NCI-H146 (cell line): ENCODE data around the gene PSMC3IP.
A peak's percentile ranks its signal among the peaks of the same experiment; 100 is the strongest.

Experiments
- DNase-seq: peaks from one replicate; lab custom pipeline; 2025; lab: John Stamatoyannopoulos, UW

PSMC3IP gene

DNA sequence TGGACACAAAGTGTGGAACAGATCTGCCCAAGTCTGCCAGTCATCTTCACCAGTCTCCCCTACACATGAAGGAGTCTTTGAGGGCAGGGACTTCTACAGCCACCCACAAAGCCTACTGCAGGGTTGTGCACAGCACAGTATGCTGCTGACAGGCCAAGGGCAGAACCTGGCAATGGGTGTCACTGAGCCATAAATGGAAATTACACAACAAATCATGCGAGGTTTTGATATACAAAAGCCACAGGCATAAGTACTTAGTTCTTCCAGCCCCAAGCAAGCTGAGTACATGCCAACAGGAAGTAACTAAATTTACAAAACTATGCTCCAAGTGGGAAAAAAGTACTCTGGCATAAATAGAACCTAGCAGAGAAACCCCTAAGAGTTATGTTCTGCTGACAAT is 7.8 kb upstream of the PSMC3IP start:
- DNase-seq: no peak

DNA sequence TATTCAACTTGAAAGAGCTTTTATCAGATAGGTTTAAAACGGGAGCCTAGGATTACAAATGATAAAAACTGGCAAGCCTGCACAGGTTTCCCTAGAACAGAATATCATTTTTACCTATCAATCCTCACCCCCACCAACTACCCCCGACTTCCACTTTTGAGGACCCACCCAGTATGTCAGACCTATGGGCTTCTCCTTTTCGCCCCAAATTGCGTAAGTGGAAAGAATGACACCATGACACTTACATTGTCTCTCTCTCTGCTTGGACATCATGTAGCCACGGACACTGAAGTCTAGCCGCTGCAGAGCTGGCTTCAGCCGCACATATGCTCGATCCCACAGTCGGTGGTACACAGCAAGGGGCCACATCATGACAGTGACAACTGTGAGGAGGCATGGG is 7.4 kb upstream of the PSMC3IP start:
- DNase-seq: no peak

DNA sequence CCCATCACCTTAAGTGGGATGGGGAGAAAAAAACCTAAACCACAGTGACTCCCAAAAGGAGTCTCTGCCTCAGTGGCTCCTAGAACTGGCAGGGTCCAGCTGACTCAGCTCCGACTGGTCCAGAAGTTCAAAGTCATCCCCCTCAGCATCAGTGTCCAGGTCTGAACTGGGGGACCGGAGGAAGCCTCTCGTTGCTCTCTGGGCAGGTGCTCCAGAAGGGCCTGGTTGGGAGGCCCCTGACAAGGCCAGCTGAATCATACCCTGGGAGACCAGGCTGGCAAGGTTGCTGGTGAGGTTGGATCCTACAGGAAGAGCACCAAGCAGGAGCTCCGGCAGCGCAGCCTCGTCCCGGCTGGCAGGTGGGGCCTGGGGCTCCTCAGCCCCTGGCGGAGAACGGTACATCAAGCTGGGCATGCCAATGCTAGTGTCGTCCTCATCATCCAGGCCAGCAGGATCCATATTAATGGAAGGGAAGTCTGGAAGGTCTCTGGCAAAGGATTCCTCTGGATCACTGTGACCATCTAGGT is 4.3 kb upstream of the PSMC3IP start:
- no peak for DNase-seq

DNA sequence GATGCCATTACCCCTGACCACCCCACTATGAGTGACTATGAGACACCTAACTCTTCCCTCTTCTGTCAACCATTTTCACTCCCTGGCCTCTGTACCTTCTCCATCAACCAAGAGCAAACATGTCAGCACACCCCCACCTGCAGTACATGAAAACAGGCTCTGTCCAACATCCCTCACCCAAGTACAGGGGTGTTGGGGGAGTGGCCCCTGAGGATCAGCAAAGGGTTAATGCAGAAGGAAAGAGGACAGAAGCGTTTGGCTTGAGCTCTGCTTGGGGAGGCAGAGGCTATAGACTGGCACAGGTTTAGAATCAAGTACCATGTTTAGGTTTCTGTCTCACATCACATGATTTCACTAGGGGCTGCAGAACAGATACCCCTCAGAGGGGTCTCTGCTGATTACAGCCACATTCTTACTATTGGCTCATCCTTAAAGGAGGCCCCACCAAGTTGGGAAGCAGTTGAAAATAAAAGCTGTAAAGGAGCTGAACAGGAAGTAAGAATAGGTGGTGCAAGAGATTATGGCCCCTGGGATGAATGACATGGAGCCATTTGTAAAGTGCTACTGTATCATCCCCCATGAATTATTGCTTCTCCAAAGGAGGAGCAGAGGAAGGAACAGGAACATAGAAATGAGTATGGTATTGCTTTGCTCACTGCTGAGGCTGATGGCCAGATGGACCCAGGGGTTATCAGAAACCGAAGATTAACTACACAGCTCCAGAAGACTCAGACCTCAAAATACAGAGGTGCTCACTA is 2.4 kb upstream of the PSMC3IP start:
- no peak for DNase-seq

DNA sequence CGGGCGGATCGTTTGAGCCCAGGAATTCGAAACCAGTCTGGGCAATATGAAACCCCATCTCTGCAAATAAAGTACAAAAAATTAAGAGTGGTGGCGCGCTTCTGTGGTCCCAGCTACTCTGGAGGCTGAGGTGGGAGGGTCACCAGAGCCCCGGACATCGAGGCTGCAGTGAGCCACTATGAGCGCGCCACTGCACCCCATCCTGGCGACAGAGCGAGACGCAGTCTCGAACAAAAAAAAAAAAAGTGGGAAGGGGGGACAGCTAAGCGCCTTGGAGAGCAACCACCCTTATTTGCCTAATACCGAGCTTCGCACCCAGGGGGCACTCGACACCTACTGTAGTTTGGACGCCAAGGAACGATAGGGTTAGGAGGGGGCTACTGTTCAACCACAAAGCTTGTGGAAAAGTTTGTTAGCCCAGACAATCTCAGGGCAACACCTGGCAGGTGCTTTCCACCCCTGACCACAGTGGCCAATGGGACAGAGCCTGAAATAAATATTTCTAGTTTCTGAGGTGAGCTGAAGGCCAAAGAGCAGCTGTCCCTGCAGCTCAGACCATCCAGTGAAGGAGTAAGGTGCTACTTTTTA is 847 bp upstream of the PSMC3IP start:
- peak; percentile 73 for DNase-seq

DNA sequence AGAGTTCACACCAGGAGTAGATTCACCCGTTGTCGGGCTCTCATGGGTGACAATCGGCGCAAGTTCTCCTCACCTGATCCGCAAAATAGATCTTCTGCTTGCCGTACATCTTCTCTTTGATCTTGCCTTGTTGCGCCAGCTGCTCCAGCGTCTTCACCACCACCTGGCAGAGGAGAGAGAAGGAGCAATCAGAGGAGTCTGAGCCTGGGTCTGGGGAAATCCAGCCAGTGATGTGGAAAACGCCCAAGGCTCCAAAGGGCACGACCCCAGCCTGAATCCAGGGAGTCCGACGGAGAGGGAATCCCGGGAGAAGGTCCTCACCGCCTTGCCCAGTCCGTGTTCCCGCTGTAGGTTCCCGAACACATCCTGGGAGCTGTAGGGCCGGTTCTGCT is 393 bp downstream of the PSMC3IP start:
- DNase-seq: no peak

DNA sequence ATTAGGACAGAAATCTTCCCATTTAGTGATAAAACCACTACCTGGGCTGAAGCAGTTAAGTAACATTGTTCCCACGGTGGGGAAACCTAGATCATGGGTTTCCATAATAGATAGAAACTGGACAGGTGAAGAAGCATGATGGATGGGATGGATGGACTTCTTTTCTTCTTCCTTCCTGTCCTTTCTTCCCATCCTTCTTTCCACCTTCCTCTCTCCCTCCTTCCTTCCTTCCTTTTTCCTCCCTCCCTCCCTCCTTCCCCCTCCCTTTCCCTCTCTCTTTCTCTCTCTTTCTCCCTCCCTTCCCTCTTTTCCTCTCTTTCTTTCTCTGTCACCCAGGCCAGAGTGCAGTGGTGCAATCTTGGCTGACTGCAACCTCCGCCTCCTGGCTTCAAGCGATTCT is 3.1 kb downstream of the PSMC3IP start:
- no peak for DNase-seq

DNA sequence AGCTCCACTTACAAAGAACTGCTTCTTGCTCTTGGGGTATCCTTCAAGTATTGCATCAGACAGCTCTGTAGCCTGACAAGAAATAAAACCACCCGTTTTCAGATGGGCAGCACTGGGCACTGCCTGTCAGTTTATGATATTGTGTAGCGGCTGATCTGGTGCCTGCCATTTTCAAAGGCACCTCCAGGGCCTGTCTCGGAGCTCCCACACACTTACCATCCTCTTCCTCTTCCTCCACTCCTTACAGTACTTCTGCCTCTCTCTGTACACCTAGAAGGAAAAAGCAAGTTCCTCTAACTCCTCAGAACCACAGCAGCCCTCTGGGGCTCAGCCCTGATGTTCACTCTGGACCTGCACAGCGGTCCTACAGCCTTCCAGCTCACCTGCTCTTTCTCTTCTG is 4.4 kb downstream of the PSMC3IP start:
- no peak for DNase-seq

DNA sequence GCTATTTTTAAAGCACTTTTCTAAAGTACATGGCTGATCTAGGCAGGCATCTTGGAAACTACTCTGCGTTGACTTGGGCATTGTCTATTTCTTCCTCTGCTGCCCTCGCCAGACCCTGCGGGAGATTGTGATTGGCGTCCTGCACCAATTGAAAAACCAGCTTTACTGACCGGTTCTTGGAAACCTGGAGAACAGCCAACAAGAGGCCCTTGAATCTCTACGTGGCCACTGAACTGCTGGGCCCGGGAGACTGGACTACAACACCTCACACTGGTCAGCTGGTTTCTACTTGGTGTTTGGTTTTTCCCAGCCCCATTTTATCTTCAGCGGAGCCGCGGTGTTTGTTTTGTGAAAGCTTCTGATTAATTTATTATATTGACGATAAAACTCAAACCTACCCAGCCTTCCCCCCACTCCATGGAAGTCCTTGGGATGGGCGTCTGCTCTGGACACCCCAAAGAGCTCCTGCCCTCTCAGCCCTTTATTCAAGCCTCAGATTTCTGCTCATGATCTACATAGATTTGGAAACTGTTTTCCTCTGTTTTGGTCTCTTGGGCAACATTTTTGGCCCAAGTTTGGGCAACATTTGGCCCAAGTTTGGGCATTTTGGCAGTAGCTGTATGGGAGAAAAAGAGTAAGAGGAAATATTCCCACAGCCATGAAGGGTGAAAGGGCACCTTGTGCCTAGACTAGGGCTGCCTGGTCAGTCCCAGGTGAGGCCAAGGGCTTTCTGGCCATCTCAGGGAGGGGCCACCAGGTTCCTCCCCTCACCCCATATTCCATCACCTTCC is 5.9 kb downstream of the PSMC3IP start:
- DNase-seq: no peak

DNA sequence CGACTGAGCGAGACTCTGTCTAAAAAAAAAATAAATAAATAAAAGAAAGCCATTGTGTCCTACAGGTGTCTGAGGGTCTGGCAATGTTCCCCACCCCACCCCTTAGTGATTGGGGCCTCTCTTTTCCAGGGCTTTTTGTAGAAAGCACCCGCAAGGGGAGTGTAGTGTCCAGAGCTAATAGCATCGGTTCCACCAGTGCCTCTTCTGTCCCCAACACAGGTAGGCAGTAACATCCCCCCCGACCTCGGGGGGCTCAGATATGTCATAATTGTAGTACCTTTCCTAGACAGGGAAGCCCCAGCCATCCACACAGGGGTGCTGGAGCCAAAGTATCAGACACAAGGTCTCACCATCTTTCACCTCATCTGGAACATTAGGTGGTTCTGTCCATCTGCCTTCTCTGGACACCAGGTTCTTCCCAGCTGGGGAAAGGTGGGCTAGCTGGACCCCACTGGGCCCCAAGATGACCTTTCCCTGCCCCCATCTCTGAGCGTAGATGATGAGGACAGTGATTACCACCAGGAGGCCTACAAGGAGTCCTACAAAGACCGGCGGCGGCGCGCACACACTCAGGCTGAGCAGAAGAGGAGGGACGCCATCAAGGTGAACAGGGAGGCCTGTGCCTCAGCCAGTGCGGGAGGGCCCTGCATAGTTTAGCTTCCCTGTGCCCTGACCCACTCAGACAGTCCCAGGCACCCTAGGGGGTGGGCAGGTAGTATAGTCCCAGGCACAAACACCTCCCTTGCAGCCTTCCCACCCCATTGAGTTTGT is 9.0 kb downstream of the PSMC3IP start:
- DNase-seq: no peak

DNA sequence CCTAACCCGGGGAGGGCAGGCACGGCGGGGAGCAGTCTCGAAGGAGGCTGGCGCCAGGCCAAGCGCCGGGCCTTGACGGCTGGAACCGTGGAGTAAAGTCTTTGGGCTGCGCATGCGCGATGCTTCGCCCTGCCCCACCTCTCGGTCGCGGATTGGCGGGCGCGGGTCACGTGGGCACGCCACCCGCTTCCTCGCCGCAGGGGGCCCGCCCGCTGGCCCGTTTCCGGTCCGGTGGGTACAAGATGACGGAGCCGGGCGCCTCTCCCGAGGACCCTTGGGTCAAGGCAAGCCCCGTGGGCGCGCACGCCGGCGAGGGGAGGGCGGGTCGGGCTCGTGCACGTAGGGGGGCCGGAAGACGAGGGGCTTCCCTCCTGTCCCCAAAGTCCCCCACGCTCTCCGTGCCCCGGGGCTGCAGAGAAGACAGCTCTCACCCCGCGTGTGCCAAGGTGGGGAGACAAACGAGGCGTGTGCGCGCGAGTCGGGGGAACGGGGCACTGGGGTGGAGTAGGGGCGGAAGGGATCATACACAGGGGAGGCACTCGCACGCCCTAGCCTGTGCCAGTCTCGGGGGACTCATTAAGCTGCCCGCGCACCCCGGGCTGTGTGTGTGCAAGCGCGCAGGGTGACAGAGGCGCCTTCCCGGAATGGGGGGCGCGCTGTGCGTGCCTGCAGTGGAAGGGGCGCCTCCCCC is 10.5 kb downstream of the PSMC3IP start, which contains the start of gene MLX:
Gene MLX, plus strand, starts transcription at position 218 of the 691 bp plus-strand sequence. Its CDS starts 25 bp downstream, at position 243.
- peak; percentile 93 for DNase-seq

DNA sequence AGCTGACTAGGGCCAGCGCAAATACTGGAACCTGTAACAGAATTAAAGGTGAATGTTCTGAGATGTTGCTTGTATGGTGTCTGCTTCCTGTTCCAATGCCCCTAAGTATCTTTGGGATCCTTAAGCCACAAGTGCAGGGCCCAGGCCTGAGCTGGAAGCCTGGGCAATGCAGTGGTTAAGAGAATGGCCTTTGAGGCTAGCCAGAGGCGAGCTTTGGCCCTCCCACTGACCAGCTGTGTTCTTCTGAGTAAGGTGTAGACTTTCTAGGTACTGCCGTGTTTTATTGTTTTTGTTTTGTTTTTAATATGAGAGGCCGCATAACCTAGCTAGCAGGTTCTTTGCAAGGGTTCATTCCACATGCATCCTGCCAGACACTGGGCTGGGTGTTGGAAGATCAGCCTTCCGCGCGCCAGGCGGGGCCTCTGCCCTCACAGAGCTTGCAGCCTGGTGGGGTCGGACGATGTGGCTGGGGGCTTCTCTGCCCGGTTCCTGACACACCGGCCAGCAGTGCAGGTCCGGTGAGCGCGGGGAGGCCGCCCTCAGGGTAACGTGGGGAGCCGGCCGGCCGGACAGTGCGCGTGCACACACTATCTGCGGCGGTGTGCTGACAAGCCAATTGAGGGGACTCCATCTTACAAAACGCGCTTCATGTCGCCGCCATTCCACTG is 11.2 kb downstream of the PSMC3IP start:
- no peak for DNase-seq

DNA sequence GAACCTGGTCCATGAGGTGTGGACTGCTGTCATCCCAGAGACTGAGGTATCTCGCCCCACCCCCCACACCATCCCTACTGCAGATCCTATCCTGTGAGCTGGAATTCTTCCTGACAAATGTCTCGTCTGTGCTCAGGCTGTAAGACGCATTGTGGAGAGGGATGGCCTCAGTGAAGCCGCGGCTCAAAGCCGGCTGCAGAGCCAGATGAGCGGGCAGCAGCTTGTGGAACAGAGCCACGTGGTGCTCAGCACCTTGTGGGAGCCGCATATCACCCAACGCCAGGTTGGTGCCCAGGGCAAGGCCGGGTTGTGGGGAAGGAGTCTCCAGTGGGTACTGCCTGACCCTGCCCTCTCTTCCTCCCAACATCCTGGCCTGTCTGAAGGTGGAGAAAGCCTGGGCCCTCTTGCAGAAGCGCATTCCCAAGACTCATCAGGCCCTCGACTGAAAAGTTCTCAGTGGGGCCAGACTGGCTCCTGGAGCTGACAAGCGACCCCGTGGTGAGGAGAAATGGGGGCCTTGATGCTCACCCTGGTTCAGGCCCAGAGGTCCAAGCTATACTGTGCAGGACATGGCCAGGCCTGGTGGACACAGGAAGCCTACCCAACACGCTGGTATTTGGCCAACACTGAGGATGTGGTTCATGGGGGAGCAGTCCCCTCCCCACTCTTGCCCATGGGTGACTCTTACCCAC is 11.9 kb downstream of the PSMC3IP start:
- DNase-seq: no peak

DNA sequence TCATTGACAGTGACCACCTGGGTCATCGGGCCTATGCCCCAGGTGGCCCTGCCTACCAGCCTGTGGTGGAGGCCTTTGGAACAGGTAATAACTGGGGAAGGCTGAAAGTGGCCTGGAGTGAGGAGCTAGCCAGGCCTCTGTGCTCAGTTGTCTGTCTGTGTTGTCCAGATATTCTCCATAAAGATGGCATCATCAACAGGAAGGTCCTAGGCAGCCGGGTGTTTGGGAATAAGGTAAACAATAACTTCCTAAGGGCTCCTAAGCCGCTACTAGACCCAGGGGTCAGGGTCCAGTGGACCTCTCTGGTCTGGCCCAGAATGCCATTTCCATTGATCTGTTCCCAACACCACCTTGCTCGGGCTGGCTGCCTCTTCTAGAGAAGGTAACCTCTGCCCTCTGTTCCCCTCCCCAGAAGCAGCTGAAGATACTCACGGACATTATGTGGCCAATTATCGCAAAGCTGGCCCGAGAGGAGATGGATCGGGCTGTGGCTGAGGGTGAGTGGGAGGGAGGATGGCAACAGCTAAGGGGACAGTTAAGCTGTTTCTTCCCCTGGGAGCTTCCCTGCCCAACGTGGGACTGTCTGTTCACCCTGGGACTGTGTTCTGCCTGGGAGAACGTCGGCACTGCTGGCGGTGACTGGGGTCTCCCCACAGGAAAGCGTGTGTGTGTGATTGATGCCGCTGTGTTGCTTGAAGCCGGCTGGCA is 12.6 kb downstream of the PSMC3IP start:
- no peak for DNase-seq

DNA sequence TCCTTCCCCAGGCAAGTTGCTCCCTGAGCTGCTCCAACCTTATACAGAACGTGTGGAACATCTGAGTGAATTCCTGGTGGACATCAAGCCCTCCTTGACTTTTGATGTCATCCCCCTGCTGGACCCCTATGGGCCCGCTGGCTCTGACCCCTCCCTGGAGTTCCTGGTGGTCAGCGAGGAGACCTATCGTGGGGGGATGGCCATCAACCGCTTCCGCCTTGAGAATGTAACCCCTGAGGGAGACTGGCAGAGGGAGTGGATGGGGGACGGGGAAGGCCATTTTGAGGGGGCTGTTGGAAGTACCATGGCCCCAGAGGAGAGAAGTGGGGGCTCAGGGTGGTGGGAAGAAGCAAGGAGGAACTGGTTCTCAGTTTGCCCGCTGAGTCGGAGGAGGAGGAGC is 13.6 kb downstream of the PSMC3IP start:
- DNase-seq: no peak

DNA sequence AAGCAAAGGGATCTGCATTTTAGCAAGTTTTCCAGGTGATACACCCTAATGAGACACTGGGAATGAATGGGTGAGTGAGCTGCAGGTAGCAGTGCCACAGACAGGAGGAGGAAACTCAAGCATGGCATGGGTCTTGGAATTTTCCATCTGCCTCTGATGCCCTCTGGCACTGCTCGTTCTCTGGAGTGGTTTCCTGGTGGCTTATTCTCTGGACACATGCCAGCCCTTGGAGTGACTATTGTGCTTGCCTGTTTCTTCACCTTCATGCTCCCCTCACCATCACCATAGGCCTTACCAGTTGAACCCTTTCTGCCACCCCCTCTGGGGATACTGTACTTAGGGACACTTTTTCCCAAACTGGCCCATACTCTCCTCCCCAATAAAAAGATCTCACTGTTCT is 14.0 kb downstream of the PSMC3IP start:
- no peak for DNase-seq

DNA sequence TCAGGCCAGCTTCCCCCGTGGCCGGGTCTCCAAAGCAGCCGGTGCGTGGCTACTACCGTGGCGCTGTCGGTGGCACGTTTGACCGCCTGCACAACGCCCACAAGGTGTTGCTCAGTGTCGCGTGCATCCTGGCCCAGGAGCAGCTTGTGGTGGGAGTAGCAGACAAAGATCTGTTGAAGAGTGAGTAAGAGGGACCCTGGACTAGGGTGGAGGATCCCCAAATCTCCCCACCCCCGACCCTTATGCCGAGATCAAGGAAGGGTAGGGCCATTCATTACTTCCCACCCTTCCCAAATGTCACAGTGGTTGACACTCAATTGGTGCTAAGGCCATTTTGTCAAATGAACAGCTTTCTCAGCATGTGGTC is 14.4 kb downstream of the PSMC3IP start:
- no peak for DNase-seq

DNA sequence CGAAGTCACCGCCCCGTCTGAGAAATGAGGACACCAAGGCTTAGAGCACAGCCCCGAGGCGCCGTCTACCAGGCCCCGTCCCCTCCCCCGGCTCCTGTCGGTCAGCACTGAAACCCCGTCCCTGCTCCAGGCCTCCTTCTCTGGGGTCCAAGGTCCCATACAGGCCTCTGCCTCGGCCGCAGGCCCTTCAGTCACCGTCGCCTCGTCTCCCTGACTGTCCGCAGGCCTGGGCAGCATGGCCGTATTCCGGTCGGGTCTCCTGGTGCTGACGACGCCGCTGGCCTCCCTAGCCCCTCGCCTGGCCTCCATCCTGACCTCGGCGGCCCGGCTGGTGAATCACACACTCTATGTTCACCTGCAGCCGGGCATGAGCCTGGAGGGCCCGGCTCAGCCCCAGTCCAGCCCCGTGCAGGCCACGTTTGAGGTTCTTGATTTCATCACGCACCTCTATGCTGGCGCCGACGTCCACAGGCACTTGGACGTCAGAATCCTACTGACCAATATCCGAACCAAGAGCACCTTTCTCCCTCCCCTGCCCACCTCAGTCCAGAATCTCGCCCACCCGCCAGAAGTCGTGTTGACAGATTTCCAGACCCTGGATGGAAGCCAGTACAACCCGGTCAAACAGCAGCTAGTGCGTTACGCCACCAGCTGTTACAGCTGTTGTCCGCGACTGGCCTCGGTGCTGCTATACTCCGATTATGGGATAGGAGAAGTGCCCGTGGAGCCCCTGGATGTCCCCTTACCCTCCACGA is 15.0 kb downstream of the PSMC3IP start:
- no peak for DNase-seq

DNA sequence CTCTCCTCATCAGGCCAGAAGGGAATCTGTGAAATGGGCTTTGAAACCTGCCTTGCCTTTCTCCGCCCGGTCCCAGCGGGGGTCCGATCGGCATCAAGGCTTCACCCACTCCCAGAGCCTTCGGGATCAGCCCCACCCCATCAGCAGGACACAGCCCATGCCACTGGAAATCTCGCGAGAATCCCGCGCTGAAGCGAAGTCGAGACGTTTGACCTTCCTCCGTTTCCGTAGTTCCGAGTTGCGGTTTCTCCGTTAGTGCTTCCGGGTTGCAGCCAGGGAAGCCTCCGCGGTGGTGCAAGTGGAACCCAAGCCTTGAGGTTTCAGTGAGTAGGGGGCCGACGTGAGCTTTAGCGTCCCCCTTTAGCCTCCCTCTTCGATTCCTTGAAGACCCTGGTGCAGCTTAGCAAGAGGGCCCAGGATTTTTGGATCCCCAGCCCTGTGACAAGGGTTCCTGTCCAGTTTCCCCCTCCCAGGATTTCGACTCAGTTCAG is 15.6 kb downstream of the PSMC3IP start, which contains the start of gene COASY:
Gene COASY, plus strand, starts transcription at position 252 of the 491 bp plus-strand sequence. CDS start 475 bp downstream, outside the sequence.
- DNase-seq: peak; percentile 98
